ENCODE data around the gene EFCAB10. TPM values are rescaled to one million over a fixed set of nuclear protein-coding genes. Genes with fewer than 3 reads are reported as not detected.

EFCAB10 gene
- polyA plus RNA-seq, 1 donor from 2014 or later: not detected

DNA sequence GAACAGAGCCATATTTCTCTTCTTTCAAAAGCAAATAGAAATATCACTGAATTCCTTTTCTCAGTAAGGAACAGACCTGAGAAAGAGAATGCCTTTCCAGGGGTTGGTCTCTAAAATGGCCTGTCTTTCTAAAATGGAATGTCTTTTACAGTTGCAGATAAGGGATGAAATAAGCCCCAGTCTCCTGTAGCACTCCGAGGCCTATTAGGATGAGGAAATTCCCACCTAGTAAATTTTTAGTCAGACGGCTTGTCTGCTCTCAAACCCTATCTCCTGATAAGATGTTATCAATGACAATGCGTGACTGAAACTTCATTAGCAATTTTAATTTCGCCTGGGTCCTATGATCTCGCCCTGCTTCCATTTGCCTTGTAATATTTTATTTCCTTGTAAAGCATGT lies 2.9 kb upstream of the EFCAB10 start:
- H3F3A ChIP-seq (ENCODE audit: insufficient read depth, low read length, poor library complexity, severe bottlenecking): no peaks in the 10 kb centered on the region
- no peak for TF ChIP-seq EZH2 (IDR thresholded peaks at IDR 0.05; ENCODE audit: borderline replicate concordance, insufficient read depth, low read length, poor library complexity, severe bottlenecking)
- TF ChIP-seq RAD21 (conservative IDR thresholded peaks at IDR 0.05): no peak
- TF ChIP-seq MXI1 (conservative IDR thresholded peaks at IDR 0.05; ENCODE audit: poor library complexity, severe bottlenecking): no peak
- no peak for TF ChIP-seq SMC3 (conservative IDR thresholded peaks at IDR 0.05; ENCODE audit: poor library complexity)
- TF ChIP-seq, protein P1, sequence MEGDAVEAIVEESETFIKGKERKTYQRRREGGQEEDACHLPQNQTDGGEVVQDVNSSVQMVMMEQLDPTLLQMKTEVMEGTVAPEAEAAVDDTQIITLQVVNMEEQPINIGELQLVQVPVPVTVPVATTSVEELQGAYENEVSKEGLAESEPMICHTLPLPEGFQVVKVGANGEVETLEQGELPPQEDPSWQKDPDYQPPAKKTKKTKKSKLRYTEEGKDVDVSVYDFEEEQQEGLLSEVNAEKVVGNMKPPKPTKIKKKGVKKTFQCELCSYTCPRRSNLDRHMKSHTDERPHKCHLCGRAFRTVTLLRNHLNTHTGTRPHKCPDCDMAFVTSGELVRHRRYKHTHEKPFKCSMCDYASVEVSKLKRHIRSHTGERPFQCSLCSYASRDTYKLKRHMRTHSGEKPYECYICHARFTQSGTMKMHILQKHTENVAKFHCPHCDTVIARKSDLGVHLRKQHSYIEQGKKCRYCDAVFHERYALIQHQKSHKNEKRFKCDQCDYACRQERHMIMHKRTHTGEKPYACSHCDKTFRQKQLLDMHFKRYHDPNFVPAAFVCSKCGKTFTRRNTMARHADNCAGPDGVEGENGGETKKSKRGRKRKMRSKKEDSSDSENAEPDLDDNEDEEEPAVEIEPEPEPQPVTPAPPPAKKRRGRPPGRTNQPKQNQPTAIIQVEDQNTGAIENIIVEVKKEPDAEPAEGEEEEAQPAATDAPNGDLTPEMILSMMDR (IDR thresholded peaks at IDR 0.05; ENCODE audit: poor library complexity, severe bottlenecking): no peak
- TF ChIP-seq POLR2AphosphoS5 (IDR thresholded peaks at IDR 0.05): no peak
- TF ChIP-seq TAF1 (IDR thresholded peaks at IDR 0.05; ENCODE audit: low read depth): no peak
- TF ChIP-seq, protein P2, sequence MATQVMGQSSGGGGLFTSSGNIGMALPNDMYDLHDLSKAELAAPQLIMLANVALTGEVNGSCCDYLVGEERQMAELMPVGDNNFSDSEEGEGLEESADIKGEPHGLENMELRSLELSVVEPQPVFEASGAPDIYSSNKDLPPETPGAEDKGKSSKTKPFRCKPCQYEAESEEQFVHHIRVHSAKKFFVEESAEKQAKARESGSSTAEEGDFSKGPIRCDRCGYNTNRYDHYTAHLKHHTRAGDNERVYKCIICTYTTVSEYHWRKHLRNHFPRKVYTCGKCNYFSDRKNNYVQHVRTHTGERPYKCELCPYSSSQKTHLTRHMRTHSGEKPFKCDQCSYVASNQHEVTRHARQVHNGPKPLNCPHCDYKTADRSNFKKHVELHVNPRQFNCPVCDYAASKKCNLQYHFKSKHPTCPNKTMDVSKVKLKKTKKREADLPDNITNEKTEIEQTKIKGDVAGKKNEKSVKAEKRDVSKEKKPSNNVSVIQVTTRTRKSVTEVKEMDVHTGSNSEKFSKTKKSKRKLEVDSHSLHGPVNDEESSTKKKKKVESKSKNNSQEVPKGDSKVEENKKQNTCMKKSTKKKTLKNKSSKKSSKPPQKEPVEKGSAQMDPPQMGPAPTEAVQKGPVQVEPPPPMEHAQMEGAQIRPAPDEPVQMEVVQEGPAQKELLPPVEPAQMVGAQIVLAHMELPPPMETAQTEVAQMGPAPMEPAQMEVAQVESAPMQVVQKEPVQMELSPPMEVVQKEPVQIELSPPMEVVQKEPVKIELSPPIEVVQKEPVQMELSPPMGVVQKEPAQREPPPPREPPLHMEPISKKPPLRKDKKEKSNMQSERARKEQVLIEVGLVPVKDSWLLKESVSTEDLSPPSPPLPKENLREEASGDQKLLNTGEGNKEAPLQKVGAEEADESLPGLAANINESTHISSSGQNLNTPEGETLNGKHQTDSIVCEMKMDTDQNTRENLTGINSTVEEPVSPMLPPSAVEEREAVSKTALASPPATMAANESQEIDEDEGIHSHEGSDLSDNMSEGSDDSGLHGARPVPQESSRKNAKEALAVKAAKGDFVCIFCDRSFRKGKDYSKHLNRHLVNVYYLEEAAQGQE (IDR thresholded peaks at IDR 0.05; ENCODE audit: borderline replicate concordance): no peak
- no peak for TF ChIP-seq EP300 (conservative IDR thresholded peaks at IDR 0.05; ENCODE audit: poor library complexity, severe bottlenecking)
- no peak overlapping the region for H3K4me3 ChIP-seq (ENCODE audit: low read length)
- H3K27me3 ChIP-seq (ENCODE audit: insufficient read depth, low read depth, low read length): no peaks in the 10 kb centered on the region
- no peaks in the 10 kb centered on the region for H3K9me3 ChIP-seq (ENCODE audit: low read length)
- H2AFZ ChIP-seq (ENCODE audit: low read depth, low read length): no peak overlapping the region
- no peaks in the 10 kb centered on the region for H4K20me1 ChIP-seq (ENCODE audit: insufficient read depth)
- H3K79me2 ChIP-seq (replicated peaks; ENCODE audit: insufficient read depth, low read length): no peaks in the 10 kb centered on the region
- H3K27ac ChIP-seq (ENCODE audit: low read length): no peak overlapping the region
- H3K4me2 ChIP-seq (ENCODE audit: low read length): no peak overlapping the region
- no peaks in the 10 kb centered on the region for H3K36me3 ChIP-seq (ENCODE audit: insufficient read depth, low read length)
- H3K9ac ChIP-seq (ENCODE audit: low read length): no peak overlapping the region
- H3K9me2 ChIP-seq (ENCODE audit: insufficient read depth, low read length): no peaks in the 10 kb centered on the region

DNA sequence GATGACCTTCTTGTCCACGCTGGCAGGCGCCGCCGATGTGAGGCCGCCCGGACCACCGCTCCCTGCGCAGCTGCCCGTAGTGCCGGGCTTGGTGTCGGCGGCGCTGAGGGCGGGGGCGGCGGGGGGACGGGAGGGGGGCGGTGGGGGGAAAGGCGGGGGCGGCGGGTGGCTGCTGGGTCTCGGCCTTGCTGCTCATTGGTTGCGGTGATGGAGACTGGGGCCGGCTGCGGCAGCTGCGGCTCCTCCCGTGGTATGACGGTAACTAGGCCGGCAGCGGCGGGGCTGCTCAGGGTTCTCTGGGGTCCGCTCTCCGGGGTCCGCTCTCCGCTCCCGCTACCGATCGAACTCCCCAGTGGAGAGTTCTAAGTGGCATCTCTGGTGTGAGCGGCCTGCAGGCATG lies 1.8 kb upstream of the EFCAB10 start:
- no peaks in the 10 kb centered on the region for H3K36me3 ChIP-seq (ENCODE audit: insufficient read depth, low read length)
- TF ChIP-seq, protein P1 (IDR thresholded peaks at IDR 0.05; ENCODE audit: poor library complexity, severe bottlenecking): no peak
- TF ChIP-seq POLR2AphosphoS5 (IDR thresholded peaks at IDR 0.05) (no peak), SMC3 (conservative IDR thresholded peaks at IDR 0.05; ENCODE audit: poor library complexity) (no peak), RAD21 (conservative IDR thresholded peaks at IDR 0.05) (no peak), EP300 (conservative IDR thresholded peaks at IDR 0.05; ENCODE audit: poor library complexity, severe bottlenecking) (no peak), TAF1 (IDR thresholded peaks at IDR 0.05; ENCODE audit: low read depth) (no peak), EZH2 (IDR thresholded peaks at IDR 0.05; ENCODE audit: borderline replicate concordance, insufficient read depth, low read length, poor library complexity, severe bottlenecking) (no peak), MXI1 (conservative IDR thresholded peaks at IDR 0.05; ENCODE audit: poor library complexity, severe bottlenecking) (no peak)
- TF ChIP-seq, protein P2 (IDR thresholded peaks at IDR 0.05; ENCODE audit: borderline replicate concordance): no peak

More for the DNA sequence above, 1.8 kb upstream of the EFCAB10 start:
- H3F3A ChIP-seq (ENCODE audit: insufficient read depth, low read length, poor library complexity, severe bottlenecking): no peaks in the 10 kb centered on the region
- H3K79me2 ChIP-seq (replicated peaks; ENCODE audit: insufficient read depth, low read length): no peaks in the 10 kb centered on the region
- H3K9ac ChIP-seq (ENCODE audit: low read length): no peak overlapping the region
- no peak overlapping the region for H3K4me3 ChIP-seq (ENCODE audit: low read length)
- H2AFZ ChIP-seq (ENCODE audit: low read depth, low read length): no peak overlapping the region
- H3K27me3 ChIP-seq (ENCODE audit: insufficient read depth, low read depth, low read length): no peaks in the 10 kb centered on the region
- H3K9me2 ChIP-seq (ENCODE audit: insufficient read depth, low read length): no peaks in the 10 kb centered on the region
- H3K4me2 ChIP-seq (ENCODE audit: low read length): no peak overlapping the region
- no peaks in the 10 kb centered on the region for H3K9me3 ChIP-seq (ENCODE audit: low read length)
- no peak overlapping the region for H3K27ac ChIP-seq (ENCODE audit: low read length)
- H4K20me1 ChIP-seq (ENCODE audit: insufficient read depth): no peaks in the 10 kb centered on the region

All from neural cell (in vitro differentiated cells).